NCI-H1694 (cell line): ENCODE measurements around the gene FADS3.
"Not testable (repeated sequence)": the region's sequence is repeated elsewhere in the genome, so short reads cannot be mapped to it uniquely, and the experiment has no call there.

Experiments
- DNase-seq: peaks from one replicate; lab custom pipeline; 2025; lab: John Stamatoyannopoulos, UW

The FADS3 gene

DNA sequence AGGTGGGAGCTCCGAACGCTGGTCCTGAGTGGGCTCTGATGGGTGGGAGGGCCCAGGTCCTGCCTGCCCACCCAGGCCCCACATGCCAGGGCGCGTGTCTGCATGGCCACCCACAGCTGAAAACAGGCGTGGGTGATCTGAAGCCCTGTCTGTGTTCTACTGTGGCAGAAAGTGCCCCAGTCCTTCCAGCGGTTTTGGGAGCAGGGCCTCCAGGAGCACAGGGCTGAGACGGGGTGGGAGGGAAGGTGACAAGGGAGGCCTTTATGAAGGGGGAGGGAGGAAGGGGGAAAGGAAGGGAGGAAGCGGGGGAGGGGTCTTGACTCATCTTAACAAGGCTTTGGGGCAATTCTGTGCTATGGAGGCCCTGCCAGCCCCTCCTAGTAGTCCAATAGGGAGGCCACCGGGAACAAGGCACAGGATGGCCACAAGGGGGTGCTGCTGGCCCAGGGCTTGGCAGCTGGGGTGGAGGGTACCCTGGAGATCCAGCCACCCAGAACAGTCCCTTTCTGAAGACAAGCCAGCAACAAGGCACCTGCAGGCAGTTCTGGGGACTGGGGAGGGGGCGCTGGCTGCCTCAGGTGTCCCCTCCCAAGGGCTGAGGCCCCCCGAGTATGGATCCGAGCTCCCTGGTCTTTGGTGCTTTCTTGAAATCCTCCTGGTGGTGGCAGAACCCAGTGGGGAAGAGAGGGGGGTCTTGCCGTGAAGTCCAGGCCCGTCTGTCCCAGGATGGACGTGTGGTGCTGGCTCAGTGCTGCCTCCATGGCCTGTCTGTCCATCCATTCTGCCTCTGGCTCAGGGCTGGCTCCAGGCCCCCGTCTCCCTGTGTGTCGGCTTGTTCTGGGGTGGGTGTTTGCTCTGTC is 6.3 kb upstream of the FADS3 start:
- DNase-seq: peak; percentile 41

DNA sequence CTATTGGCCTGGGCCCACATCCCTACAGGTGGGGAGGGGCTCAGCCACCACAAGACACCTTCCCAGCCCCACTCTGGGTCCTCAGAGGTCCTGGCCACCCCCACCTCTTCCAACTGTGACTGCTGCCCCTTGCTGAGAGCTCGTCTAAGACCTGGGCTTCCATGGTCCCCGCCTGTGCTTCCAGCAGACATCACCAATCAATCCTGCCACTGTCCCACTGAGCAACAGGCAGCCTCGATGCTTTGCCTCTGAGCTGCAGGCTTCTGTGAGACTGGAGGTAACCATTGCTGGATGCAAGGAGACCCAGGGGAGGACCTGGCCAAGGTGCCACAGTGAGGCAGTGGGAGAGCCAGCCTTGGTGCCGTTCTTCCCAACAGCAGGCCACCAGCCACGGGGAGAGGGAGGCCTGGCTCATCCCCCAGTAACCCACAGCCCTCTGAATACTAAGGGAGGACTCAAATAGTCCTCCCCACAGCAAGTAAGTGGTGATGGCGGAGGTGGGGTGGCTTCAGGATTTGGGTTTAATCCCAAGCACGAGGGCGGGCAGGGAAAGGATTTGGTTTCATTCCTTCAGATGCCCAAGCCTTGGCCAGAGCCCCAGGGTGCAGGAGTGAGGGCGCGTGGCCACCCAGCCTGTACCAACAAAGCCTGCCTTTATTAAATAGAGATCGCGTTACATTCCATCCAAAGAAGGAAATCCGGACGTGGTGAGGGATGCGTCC is 5.5 kb upstream of the FADS3 start:
- DNase-seq: no peak

DNA sequence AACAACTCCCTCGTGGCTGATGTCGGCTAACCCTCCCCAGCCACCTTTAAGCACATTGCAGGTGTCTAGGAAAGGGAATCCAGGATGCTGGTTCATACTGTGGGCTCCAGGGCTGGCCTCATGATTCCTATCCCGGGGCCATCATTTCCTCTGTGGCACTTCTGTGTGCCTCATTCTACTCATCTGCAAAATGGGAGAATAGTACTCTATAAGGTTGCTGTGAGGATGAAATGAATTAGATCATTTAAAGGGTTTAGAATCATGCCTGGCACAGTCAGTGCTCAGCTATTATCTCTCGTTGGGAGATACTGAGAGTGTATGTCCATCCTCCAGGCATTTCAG is 4.3 kb upstream of the FADS3 start:
- no peak for DNase-seq

DNA sequence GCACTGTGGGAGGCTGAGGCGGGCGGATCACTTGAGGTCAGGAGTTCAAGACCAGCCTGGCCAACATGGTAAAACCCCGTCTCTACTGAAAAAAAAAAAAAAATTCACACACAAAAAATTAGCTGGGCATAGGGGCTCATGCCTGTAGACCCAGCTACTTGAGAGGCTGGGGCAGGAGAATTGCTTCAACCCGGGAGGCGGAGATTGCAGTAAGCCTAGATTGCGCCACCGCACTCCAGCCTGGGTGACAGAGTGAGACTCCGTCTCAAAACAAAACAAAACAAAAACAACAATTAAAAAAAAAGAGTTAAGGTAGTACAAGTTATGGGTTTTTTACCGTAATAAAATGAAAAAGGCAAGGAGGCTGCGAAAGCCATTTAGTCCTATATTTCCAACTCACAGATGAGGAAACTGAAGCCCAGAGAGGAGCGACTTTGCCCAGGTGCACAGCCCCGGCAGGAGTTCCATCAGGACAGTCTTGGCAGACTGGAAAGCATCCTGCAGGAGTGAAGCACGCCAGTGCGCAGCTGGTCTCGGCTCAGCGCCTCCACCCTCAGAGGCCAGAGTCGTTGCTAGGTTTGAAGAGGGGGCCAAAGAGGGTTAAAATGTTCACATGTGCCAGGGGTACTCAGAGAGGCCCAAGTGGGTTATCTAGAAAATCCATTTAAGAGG is 3.8 kb upstream of the FADS3 start:
- DNase-seq: no peak

DNA sequence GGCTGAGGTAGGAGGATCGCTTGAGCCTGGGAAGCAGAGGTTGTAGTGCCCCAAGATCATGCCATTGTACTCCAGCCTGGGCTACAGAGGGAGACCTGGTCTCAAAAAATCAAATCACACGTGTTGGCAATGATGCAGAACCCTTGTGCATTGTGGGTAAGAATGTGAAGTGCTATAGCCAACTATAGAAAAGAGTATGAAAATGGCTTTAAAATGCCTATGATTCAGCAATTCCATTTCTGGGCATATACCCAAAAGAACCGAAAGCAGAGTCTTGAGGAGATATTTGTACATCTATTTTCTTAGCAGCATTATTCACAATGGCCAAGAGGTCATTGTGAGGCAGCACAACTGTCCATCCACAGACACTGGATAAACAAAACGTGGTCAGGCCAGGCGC is 2.6 kb upstream of the FADS3 start:
- DNase-seq: no peak

DNA sequence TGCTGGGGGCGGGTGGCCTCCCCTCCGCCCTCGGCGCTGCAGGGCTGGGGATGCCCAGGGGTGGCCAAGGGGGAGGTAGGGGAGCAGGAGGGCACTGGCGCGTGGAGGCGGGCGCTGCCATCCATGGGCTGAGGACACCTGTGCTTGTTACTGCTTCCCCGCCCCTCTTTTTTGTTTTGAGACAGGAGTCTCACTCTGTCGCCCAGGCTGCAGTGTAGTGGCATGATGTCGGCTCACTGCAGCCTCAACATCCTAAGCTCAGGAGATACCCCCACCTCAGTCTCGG is 683 bp upstream of the FADS3 start:
- DNase-seq: no peak

DNA sequence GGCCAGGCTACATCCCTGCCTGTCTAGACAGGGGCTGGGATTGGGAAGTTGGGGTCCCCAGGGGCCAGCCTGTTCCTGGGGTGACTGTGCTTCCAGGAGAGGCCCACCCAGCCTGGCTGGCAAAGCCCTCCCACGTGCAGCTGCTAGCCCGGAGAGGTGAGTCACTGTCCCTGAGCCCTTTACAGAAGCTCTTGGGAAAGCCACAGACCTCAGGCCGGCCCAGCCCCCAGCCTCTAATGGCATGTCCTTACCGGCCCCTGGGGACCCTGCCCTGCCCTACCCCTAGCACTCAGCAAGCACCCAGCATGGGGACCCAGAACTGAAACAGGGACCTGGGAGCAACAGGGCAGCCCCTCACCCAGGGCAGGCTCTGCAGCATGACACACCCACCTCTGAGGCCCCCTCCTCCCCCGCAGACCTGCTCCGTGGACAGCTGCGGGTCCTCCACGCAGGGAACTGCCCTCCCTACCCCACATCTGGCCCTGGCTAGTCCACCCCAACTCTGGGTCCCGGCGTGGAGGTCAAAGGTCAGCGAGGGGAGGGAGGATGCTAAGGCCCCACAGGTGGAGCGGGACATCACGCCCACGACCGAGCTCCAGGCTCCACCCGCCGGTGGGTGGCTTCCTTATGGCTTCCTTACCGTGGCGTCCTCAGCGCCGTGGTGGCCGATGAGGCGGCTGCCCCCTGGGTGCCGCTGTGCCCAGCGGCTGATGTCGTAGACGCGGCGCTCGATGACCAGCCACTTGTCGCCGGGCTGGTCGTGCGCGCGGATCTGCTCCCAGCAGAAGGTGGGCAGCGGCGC is 615 bp downstream of the FADS3 start:
- no peak for DNase-seq

DNA sequence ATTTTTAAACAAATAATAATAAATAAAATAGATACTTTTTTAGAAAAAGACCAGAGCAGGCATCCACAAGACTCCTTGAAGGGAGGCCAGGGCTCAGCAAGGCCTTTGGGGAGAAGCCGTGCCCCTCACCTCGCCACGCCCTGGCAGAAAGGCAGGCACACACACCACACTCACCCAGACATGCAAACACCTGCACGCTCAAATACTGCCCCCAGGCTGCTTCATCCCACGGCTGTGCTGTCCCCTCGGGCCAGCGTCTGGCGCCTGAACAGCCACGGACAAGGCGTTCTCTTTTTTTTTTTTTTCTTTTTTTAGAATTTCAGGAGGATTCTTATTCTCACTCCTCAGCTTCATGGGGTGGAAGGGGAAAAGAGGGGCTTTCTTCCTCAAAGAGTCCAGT is 1.5 kb downstream of the FADS3 start:
- DNase-seq: no peak

DNA sequence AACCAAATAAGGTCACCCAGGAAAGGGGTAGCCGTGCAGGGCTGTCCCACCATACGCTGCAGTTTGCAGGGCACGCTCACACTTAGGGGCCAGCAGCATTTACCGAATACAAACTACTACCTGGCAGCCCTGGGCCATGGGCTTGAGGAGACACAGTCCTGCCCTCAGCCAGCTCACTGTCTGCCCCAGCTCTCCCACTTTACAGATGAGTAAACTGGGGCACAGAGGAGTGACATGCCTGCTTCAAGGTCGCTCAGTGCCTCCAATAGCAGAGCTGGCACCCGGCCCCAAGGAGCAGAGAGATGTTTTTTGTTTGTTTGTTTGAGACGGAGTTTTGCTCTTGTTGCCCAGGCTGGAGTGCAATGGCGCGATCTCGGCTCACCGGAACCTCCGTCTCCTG is 2.8 kb downstream of the FADS3 start:
- no peak for DNase-seq

DNA sequence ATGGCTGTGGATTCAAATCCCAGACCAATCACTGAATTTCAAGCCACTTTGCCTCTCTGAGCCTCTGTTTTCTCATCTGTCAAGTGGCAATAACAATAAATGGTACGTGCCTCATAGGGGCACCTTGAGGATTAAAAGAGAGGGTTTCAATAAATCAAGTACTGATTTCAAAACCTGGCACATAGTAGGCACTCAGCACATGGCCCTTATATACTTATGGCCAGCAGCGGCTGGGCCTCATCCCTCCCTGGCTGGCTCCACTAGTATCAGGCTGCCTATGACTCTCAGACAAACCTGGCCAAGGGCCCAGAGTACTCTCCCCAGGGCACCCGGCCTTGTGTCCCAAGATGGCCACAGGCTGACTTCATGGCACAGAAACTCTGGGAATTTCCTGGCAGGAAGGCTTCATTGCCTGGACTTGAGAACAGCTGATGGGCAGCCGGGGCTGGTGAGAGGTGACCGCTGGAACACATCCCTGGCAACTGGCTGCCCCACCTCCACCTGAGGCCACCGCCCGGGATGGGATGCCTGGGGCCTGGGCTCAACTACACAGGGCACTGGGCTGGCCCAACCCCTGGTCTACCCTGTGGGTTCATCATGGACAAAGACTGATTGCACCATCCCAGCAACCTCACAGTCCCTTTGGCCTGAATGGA is 3.4 kb downstream of the FADS3 start:
- DNase-seq: no peak

DNA sequence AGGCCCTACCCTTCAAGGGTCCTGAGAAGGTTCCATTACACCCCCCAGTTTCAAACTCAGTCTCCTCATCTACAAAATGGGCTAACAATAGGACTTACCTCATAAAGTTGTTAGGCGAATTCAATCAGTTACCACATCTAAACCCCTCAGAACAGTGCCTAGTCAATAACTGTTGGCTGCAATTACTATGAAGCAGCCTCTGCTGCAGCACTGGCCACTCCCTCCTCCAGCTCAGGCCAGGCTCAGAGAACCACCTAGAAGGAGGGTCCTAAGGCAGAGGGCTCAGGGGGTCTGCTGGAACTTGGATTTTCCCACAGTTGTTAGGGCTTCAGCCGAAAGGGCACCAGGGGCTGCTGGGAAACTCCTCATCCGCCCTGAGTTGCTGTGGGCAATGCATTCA is 4.7 kb downstream of the FADS3 start:
- DNase-seq: no peak

DNA sequence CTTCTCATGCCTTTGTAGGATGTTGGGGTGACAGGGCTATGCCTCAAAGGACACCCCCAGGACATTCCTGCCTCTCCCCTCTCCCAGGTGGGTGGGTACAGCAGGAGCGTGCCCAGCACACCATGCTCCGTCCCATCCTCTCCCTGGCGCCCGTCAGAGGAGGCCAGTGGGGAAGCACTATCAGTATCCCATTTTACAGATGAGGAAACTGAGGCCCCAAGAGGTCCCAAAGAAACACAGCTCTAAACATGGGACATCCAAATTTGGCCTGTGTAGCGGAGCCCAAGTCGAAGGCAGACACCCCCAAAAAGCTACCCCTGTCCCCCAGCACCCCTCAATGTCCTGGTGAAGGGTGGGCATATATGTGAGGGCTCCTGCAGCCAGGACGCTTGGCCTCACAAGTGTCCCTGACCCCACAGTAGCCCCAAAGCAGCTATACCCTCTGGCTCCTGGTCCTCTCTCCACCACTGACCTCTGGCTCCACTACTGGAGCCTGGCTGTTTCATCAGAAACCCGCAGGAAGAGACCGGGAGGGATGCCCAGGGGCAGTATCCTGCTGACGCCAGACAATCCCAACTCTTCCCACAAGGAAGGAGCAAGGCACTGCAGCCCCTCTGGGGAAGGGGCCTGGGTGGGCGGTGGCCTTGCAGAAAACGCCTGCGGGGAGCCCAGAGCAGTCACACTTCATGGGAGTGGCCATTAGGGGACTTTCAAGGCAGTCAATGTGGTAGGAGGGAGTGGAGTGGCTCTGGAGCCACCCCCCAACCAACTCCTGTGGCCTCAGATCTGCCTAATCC is 5.4 kb downstream of the FADS3 start:
- no peak for DNase-seq

DNA sequence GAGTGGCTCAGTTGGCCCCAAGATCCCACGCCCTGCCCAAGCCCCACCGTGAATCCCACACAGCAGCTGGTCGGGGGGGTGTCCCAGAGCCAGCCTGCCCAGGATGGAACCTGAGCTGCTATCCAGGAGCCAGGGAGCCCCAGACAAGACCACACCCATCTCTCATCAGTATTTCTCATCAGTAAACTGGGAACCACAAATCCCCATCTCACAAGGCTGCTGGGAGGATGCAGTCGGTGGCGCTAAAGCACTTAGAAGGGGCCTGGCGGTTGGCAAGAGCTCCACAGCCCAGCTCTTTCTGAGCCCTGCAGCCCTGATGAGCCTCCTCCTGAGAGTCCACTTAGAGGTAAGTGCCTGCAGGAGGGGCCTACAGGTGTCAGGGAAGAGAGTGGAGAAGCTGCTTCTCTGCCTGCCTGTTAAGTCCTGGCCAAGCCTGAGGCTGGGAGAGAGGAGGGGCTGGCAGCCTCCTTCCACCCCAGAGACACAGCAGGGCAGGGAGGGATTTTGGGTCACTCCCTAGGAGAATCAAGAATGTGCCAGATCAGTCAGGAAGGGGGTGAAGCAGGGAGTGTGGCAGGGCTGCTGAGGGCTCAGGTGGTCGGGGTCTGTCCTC is 6.1 kb downstream of the FADS3 start:
- no peak for DNase-seq

DNA sequence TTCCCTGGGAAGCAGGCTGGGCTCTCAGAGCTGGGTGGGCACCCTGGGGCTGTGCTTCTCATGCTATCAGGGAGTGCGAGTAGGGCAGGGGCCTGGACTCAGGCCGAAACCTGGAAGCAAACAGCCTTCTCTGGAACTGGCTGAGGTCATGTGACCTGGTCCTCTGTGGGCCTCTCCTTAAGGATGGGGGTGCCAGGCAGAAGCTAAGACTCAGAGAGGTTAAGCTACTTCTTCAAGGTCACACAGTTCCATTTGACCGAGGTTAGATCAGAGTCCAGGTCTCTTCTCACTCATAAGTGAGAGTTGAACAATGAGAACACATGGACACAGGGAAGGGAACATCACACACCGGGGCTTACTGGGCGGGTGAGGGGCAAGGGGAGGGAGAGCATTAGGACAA is 7.4 kb downstream of the FADS3 start:
- no peak for DNase-seq

DNA sequence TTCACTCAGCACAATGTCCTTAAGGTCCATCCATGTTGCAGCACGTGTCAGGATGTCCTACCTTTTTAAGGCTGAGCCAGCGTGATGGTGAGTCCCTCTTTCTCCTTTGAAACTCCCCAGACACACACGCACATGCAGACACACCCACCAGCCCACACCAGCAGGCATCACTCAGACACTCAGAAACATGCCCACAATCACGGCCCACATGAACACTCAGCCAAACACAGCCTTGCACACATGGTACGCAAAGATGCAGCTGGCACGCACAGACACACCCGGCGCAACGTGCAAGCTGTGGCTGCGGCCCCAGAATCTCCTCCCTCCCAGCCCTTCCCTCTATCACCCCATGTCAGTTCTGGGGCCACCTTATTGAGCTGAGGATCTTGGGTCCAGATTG is 8.0 kb downstream of the FADS3 start:
- DNase-seq: no peak

DNA sequence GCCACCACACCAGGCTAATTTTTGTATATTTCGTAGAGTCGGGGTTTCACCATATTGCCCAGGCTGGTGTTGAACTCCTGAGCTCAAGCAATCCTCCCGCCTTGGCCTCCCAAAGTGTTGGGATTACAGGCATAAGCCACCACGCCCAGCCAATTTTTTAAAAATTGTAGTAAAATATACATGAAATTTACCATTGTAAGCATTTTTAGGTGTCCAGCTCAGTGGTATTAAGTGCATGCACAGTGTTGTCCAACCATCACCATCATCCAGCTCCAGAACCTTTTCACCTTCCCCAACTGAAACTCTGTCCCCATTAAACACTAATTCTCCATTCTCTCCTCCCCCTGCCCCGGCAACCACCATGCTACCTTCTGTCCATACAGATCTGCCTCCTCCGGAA is 8.5 kb downstream of the FADS3 start:
- DNase-seq: no peak

DNA sequence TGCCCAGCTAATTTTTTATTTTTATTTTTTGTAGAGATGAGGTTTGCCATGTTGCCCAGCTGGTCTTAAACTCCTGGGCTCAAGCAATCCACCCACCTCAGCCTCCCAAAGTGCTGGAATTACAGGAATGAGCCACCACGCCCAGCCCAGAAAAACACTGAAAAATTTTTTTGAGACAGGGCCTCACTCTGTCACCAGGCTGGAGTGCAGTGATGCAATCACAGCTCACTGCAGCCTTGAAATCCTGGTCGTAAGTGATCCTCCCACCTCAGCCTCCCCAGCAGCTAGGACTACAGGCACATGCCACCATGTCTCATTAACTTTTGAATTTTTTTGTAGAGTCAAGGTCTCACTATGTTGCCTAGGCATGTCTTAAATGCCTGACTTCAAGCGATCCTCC is 9.1 kb downstream of the FADS3 start:
- not testable (repeated sequence) for DNase-seq

DNA sequence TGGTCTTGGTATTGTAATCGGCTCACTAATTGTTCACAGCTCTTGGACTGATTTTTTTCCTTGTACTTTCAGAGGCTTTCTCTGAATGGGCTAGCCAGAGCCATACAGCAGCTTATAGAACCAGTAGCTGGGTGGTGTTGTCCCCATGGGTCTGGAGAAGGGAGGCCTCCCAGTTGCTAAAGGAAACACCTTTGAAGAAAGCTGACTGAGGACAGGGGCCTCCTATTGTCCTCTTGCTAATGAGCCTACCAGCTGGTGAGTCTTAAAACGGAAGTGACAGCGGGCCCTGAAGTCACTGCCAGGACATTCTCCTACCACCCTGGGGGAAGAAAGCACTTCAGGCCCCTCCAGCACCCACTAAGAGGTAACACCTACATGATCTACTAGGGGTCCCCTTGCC is 9.9 kb downstream of the FADS3 start:
- no peak for DNase-seq

DNA sequence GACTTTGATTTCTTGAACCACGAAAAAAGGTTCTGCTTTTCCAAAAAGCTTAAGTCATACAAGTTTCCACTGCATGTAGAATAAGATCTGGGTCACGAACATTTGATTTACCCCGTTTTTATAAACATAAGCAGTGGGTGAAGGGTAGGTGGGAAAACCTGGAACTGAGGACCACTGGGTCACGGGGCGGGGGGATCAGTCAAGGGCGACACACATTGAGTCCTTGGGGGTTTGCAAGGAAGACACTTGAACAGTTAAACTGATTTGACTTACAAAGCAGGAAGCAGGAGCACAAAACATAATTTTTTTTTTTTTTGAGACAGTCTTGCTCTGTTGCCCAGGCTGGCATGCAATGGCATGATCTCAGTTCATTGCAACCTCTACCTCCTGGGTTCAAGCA is 10.9 kb downstream of the FADS3 start:
- no peak for DNase-seq

DNA sequence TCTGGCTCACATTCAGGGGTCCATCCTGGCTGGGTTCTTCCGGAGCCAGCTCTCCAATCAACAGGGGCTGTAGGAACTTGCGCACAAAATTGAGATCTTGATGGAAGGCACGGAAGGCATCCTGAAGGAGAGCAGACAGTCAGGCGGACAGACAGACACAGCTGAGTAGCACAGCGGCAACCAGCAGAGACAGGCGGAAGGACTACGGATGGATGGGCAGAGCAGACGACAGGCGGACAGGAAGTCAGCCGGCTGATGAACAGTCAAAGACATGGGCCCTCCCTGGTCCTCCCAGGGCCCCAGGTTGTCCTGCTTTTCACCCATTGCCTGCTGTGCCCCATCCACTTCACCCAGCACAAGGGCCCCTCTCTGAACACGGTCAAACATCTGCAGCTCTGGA is 11.3 kb downstream of the FADS3 start:
- DNase-seq: no peak

DNA sequence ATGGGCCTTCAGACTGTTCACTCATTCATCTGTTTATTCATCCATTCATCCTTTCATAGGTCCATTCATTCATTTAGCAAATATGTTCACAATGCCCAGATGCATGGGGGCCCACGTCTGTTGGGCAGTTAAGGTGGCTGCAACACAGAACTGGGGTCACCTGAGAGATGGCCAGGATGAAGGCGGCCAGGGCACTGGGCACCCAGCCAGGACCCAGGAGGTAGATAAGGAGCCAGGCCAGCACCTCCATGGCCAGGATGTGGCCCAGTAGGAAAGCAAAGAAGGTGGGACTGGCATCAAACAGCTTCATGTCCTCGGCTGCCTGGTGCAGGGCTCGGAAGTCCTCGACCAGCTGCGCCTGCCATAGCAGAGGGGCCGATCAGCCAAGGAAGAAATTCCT is 12.2 kb downstream of the FADS3 start:
- no peak for DNase-seq
